Tongue (tissue), 2 donors: ENCODE measurements around the gene MVK. TPM values are rescaled to one million over a fixed set of nuclear protein-coding genes. Genes with fewer than 3 reads are reported as not detected.

Experiments used
- DNase-seq: peaks from one replicate; pipeline ENCODE4 v3.0.0-alpha.2; 2015
- total RNA-seq: library from RNA; depleted of rRNA; stranded (reverse); fragments of >200 nt; gene quantifications from one replicate; pipeline ENCODE4 v1.2.3, GENCODE V29; 2014

The MVK gene
- total RNA-seq, 1 donor from 2014 or later: 12.7 TPM

DNA sequence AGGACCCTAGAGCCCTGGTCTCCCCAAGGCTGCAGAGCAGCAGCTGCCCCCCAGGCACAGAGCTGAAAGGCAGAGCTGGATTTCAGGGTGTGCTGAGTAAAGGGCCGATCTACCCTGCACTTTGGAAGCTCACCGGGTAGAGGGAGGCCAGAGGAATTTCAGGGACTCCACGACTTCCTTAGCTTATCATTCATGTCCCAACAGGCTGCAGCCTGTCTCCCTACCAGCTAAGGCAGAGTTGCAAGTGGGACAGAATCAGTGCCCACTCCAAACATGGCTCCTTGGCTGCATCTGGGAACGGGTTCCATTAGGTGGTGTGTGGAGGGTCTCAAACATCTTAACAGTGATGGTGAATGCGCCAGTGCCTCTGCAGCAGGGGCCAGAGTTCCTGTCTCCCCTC is 27.8 kb upstream of the MVK start:
- DNase-seq: no peak

DNA sequence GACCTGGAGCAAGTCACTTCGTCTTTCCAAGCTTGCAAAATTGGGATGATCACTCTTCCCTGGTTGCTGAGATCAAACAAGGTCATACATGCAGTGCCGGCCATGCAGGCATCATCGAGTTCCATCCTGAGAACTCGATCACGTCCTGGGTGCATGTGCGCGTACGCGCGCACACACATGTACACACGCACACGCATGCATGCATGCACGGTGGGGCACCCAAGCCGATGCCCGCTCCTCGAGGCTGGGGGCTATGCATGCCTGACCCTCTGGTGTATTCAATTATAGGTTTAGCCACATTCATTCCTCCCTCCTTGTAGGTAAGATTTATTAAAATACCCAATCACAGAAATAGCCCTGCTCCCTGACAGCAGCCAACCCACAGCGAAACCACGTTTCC is 26.3 kb upstream of the MVK start:
- DNase-seq: no peak

DNA sequence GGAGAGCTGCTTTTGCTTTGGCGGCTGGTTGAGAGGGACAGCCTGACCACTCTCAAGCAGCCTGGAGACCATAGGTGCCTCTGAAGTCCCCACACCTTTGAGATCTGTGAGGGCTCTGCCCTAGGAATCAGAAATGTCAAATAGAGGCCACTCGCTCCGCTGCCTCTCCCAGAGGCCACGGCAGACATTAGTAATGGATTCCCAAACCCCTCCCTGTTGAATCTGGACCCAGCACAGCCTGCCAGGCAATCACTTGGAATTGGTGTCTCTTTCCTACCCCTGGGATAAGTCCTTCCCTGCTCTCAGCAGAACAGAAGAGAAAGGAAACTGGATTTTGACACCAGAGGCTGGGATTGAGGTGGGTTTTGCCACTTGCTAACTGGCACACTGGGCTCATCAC is 25.3 kb upstream of the MVK start:
- no peak for DNase-seq

DNA sequence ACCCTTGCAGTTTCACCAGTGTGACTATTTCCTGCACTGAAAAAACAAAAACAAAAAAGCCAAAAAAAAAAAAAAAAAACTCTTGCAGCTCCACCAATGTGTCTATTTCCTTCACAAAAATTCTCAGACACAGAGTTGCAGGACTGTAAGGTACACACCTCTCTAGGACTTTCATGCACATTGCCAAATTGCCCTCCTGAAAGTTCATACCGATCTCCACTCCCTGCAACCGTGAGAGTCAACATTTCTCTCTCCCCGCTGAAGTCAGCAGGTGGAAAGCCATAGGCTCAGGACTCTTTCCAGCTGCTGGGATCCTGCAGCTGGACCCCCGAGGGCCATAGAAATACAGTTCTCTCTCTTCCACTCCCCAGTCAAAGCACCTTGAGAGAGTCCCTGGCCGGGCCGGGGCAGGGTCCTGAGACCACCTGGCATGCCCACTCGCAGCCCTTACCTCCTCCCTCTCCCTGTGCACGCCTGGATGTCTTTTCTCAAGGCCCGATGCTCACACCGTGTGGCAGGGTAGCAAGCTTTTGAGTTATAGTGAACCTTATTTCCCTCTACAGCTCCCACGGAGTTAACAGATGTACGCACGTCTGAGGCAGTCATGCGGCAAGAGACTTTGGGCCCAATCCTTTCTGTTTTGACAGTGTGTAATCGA is 23.9 kb upstream of the MVK start:
- DNase-seq: no peak

DNA sequence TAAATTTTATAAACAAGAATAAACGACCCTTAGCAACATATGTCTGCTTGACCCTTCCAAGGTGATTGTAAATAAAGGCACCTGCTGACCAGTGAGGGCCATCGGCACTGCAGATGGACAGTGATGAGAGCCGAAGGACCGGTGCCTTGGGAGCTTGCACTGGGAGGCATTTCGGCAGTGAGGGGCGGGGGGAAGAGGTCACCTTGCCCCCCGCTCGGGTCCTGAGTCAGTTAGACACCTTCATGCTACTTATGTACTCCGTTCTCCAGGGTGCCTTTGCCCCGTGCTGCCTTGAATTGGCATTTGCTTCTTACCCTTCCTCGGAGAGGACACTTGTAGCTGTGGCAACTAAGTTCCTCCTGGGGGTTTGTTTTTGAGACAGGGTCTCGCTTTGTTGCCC is 23.3 kb upstream of the MVK start:
- DNase-seq: no peak

DNA sequence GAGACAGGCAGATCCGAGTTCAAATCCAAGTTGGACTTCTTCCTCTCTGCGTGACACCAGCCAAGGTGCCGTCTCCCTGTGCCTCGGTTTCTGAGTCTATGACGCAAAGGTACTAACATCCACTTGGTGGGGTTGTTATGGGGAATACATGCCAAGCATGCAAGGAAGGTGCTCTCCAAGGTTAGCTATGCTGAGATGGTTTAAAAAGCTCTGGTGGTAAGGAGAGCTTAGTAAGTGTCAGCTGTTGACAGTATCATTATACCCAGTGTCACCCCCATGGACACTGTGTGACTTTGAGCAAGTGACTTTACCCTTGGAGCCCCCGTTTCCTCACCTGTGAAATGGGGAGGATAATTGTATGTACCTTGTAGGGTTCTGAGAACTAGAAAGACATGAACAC is 22.5 kb upstream of the MVK start:
- DNase-seq: no peak

DNA sequence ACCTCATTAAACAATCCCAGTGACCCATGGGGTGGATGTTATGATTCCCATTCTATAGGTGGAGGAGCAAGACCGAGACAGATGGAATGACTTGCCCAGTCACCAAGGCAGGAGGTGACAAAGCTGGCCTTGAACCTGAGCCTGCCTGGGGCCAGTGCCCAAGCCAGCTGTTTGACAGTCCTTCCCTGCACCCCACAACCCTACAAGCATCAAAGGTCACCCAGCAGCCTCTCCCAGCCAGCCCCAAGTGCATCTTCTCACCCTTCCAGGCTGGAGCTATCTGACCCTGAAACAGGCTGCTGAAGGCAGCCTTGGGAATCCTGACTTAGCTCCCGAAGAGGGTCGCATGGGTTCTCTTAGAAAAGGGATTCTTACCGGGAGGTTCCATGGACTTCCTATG is 20.6 kb upstream of the MVK start:
- DNase-seq: no peak

DNA sequence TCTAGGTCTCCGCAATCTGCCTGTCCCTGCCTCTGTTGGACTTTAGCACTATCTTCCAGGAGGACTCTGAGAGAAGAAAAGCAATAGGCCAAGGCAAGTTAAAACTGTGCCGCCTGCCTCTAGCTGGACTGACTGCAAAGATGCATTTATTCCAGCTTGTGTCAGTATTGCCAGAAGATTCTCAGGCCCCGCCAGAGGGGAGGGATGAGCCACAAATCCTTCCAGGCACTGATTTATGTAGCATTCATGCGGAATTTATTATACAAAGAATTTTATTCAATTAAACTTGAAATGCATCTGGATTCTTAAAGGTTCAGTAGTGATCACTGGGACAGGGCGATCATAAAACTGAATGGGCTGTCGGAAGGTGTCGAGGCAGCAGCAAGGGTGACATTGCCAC is 20.1 kb upstream of the MVK start:
- DNase-seq: no peak

DNA sequence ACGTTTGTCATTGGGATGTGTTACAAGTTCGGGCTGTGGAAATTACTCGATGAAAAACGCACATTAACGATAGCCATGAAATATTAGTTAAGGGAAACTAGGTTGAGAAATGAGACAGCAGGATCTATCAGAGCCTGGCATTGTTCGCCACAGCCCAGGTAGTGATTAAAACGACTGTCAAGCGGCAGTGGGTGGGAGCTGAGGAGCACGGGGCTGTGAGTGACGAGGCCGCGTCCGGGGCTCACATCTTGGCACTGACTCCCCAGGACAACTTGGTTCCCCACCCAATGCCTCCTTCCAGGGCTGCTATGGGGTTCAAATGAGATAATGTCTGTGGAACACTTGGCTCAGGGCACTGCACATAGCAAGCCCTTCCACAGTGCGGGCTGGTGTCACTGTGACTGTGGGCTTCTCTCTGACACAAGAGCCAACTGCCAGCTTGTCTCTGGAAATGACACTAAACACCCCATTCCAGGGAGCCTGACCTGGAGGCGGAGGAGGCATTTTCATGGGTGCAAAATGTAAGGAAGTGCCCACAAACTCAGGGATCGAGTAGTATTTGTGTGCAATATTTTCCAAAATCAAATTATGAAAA is 19.6 kb upstream of the MVK start:
- no peak for DNase-seq

DNA sequence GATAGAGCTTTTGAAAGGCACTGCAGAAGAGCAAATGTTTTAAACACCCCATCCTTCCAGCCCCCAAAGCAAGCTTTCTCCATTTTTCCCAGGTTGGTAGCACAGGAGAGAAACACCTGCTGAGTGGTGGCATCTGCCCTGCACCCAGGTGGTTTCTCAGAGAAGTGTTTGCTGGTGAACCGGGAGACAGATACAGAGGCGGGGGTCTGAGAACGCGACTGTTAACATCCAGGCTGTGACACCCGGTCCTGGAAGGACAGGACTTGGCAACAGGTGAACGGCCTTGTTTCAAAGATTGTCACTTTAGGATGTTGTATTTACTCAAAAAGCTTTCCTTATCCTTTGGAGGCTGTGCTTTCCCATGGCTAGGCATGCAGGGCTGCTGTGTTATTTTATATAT is 18.8 kb upstream of the MVK start:
- DNase-seq: no peak

DNA sequence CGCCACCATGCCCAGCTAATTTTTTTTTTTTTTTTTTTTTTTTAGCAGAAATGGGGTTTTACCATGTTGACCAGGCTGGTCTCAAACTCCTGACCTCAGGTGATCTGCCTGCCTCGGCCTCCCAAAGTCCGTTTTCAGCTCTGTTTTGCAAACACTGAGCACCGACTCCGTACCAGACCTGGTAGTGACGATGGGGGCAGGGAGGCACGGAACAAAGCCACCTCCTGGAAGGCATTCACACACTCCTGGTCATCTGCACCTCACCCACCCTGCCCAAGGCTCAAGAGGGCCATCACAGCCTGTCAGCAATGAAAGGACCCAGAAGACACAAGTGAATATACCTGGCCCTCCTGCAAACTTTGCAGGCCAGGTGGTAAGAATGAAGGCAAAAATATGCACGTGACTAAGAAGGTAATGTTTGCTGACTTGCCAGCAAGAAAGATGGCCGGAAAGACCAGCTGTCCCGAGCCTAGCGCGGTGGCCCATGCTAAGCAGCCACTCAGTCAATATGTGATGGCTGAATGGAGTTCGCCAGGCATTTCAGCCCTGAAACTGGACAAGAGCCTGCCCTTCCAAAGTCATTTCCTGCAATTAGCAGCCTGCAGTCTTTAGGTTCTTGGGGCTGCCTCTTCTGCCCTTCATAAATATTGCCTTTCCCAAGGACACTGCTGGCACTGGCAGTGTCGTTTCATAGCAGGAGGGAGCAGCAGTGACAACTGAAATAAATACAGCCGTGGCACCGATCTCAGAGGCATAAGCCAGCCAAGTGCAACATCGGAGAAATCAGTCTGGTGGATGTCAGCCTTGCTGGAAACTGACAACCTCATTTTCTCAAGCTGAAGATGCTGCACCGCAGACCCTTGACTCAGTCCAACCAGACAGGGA is 17.9 kb upstream of the MVK start:
- DNase-seq: no peak

DNA sequence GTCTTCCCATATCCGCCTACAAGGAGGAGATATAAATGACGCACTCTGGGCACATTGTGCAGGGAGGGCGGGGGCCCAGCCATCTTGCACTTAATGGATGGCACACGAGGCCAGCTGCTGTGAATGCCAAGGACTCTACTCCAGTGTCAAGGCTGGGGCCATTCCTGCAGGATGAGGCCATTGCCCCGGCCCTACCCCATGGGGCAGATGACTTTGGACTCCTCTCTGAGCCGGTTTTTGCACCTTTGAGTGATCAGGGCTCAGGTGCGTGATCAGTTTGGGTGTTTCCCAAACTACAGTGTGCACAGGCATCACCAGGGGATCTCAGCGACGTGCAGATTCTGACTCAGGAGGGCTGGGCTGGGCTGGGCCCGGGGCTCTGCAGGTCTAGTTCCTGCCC is 16.4 kb upstream of the MVK start:
- no peak for DNase-seq

DNA sequence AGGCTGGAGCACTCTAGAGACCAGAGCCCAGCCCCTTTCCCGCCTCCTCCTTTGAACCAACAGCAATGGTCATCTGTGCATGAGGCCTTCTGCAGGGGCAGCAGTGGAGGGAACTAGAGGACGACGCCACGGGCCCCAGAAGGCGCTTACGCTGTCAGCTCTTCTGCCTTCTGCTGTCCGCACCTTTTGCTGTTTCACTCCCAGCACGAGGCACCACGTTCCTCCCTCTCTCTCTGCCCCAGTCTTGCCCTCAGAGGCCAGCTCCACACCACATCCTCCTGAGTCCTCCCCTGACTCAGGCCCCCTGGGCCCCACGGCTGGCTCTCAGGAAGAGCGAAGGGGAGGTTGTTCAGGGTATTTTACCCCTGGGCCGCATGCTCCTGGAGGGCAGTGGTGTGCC is 15.8 kb upstream of the MVK start:
- DNase-seq: no peak

DNA sequence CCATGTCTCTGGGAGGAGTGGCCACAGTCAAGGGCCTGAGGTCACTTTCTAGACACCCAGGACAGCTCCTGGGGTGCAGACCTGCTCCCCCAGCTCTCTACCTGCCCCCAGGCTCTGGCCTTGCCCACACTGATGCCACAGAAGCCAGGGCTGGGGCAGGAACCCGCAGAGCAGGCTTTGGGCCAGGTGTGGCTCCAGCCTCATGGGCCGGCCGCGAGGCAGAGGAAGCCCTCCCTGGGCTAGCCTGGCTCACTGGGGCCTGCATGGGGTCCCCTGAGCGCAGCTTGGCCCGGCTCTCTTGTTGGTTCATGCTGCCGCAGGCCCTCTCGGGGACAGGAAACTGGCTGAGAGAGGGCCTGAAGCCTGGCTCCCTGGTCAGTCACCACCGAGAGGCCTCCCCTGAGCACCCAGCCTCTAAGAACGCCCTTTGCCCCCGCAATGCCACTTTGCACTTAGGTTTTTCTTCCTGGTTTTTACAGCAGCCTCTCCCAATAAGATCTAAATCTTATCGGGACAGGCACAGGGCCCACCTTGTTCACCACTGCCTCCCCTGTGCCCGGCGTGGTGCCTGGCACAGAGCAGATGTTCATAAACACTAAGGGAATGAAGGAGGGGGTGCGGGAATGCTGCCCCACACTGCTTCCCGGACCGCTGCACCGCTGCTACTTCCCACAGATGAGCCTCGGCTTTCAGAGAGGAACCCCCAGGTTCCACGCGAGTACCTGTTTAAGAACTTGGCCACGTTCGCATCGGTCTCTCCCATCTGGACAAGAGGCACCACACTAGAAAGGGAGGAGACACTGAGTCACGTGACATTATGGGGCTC is 15.0 kb upstream of the MVK start:
- no peak for DNase-seq

DNA sequence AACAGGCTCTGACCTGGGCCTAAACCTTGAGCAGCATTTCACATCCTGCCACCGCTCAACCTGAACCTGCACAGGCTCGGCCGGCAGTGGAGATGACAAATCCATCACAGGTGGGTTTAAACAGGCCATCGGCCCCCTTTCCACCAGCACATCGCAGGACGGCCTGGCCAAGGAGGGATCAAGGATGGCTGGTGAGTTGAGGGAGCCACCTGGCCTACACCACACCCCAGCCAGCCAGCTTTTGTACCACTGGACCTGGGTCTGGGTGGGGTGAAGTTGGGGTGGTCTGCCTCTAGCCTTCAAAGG is 14.4 kb upstream of the MVK start:
- no peak for DNase-seq

DNA sequence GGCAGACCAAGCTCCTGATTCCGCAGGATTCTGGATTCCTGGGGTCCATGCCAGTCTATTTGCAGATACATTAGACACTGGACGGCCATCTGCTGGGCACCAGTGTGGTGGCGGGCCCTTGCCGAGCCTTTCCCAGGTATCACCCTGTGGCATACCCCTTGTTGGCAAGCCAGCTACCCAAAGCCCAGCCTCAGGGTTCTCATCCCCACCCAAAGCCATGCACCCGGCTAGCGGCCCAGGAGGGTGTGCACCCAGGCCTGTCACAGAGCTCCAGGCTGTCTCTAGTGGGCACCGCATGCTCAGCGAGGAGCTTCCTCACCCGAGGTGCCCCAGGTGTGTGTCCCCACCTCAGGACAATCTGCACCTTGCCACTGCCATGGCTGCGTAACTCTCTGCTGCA is 14.0 kb upstream of the MVK start:
- DNase-seq: no peak

DNA sequence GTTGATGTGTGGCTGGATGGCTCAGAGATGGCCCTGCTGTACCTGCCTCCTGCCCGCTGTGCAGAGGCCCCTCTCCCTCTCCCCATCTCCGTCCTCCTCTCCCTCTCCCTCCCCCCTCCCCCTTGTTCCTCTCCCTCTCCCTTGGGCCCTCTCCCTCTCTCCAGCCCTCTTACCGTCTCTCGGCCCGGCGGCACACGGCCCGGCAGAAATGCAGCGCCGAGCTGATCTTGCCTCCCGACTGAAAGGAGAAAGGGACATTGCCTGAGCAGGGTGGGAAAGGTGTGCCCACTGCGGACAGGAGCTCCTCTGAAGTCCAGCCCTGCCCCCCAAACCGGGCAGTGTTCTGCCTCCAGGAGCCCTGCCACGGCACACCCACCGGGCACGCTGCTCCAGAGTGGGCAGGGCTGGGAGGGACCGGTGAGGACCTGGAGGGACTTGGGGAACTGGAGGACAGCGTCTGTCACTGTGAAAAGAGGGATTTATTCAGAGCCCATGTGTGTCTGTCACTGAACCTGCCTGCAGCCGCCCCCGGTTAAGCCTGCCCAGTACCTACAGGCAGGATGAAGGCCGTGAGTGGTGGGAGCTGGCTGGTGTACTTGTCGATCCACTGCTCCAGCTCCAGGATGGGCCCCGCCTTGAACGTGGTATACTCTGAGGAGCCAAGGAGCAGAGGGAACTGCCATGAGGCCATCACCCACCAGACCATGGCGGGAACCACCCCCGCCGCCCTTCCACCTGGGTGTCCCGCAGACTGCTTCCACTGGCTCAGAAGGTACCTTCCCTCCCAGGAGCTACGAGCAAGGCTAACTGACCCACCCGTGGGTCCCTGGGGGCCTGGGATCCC is 12.5 kb upstream of the MVK start:
- no peak for DNase-seq

DNA sequence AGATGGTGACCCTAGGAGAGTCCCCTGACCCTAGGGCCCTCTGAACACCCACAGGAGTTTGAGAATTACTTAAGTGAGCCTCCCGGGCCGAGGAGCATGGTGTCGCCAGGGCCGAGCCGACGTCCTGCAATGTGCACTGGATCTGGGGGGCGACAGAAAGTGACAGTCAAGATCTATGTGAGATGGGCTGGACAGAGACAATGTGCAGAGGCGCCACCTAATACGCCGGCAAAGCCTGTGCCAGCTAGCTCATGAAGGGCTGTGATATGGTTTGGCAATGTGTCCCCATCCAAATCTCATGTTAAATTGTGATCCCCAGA is 11.9 kb upstream of the MVK start:
- DNase-seq: no peak

DNA sequence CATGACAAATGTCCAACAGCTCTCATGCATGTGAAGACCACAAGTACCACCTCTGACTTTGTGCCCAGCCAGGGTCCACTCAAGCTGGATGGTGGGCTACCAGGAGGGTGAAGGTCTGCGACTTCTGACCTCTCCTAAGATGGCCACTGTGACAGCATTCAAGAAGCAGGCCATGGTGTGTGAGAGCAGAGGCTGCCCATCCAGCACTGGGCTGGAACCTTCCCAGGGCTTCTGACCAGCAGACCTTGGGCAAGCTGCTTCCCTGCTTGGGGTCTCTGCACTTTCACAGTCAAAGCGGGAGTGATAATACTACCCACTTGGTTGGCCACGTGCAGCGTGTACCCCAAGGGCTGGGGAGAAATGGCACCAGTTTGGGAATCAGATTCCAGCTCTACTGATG is 10.7 kb upstream of the MVK start:
- no peak for DNase-seq

DNA sequence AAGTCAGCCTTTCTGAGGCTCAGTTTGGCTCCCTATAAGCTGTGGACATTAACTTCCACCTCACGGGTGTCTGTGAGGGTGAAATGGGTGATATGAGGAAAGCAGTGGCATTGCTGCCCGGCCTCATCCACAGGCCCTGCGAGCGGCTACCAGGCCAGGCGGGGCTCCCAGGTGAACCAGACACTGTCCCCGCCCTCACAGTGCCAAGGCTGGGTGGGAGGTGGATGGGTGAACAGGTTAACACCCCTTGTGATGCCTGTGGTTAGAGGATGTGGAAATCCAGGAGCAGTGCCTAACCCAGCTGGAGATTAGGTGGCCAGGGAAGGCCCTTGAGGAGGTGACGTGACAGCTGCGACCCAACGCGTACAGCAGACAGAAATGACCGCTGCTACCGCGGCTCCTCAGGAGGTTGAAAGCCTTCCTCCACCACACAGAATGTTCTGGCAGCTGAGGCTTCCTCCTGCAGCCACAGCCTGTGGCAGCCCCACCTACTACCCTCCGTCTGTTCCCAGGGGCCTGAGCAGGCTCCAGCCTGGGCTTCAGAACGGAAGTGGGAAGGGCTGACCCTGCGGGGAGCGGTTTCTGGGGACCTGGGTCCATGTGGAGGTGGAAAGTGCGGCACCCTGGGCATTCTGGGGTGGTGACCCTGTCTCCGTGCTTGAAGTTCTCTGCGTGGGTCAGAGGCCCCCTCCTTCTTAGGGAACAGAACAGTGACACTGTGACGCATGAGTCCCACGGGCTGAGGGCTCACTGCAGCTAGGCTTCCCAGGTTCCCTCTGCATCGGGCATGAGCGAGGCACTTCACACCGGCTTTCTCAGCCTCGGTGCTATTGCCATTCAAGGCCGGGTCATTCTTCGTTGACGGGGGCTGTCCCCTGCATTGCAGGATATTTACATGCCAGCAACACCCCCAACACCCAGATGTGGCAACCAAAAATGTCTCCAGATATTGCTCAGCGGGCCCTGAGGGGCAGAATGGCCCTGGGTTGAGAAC is 10.0 kb upstream of the MVK start:
- no peak for DNase-seq

DNA sequence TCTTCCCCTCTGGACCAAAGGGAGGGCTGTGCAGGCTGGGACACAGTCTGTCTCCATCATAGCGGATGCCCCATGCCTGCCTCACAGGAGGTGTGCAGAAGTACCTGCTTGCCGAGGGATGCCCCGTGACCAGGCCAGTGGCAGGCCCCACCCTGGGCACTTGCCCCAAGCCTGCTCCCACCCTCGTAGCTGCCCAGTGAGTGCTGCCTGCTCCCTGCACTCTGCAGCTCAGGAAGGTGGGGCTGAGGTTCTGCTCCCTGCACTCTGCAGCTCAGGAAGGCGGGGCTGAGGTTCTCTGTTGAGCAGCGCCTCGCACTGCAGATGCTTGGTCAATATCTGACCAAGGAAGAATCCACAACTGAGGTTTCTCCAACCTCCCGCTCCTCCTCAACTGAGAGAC is 7.2 kb upstream of the MVK start:
- DNase-seq: no peak
